ENCODE data around the gene SH2B3.
"Not testable (repeated sequence)": the region's sequence is repeated elsewhere in the genome, so short reads cannot be mapped to it uniquely, and the experiment has no call there.

The SH2B3 gene

GRCh38 chr12:111405859-111406473 lies at the start of gene SH2B3:
SH2B3 (plus strand) TSS chr12:111405923; CDS start chr12:111418146, 12,223 bp downstream.
- no peak for FAIRE-seq

- no peak for FAIRE-seq
These were observed 46.4 kb upstream of the SH2B3 start for GRCh38 chr12:111359231-111359913.

GRCh38 chr12:111359914-111360276 lies 45.8 kb upstream of the SH2B3 start:
- no peak for FAIRE-seq

GRCh38 chr12:111360325-111360930 lies 45.3 kb upstream of the SH2B3 start:
- no peak for FAIRE-seq

- no peak for FAIRE-seq
These were observed 44.5 kb upstream of the SH2B3 start for GRCh38 chr12:111361073-111361716.

GRCh38 chr12:111361717-111362576 lies 43.8 kb upstream of the SH2B3 start:
- no peak for FAIRE-seq

GRCh38 chr12:111362687-111363475 lies 42.8 kb upstream of the SH2B3 start:
- FAIRE-seq, result no peak

- FAIRE-seq, result no peak
These were observed 42.1 kb upstream of the SH2B3 start for GRCh38 chr12:111363578-111363977.

GRCh38 chr12:111366075-111366474 lies 39.6 kb upstream of the SH2B3 start:
- no peak for FAIRE-seq

GRCh38 chr12:111366583-111366982 lies 39.1 kb upstream of the SH2B3 start:
- no peak for FAIRE-seq

- FAIRE-seq, result no peak
These were observed 38.0 kb upstream of the SH2B3 start for GRCh38 chr12:111367661-111368221.

GRCh38 chr12:111368291-111368787 lies 37.4 kb upstream of the SH2B3 start:
- FAIRE-seq, result no peak

GRCh38 chr12:111368788-111369495 lies 36.8 kb upstream of the SH2B3 start, which contains the start of gene PHETA1:
PHETA1 (minus strand) TSS chr12:111369095; CDS start chr12:111363427, 5,668 bp downstream.
- FAIRE-seq, result no peak

- FAIRE-seq, result no peak
These were observed 36.1 kb upstream of the SH2B3 start for GRCh38 chr12:111369496-111370220.

- not testable (repeated sequence) for FAIRE-seq
These were observed 32.5 kb upstream of the SH2B3 start for GRCh38 chr12:111373231-111373630.

- FAIRE-seq, result no peak
These were observed 28.3 kb upstream of the SH2B3 start for GRCh38 chr12:111377440-111377839.

GRCh38 chr12:111379942-111380554 lies 25.7 kb upstream of the SH2B3 start:
- no peak for FAIRE-seq

GRCh38 chr12:111384596-111384995 lies 21.1 kb upstream of the SH2B3 start:
- no peak for FAIRE-seq

GRCh38 chr12:111386885-111387284 lies 18.8 kb upstream of the SH2B3 start:
- no peak for FAIRE-seq

Measured in endometrium (tissue), 2 donors.